HCT116 (cell line): ENCODE measurements around the gene SLCO4A1. TPM values are rescaled to one million over a fixed set of nuclear protein-coding genes. Genes with fewer than 3 reads are reported as not detected.

Experiments
- ATAC-seq: fragments of 200-7000 bp; cut with Tn5 transposase; 2 replicates; pipeline ENCODE4 v1.9.1; 2020; ENCODE audit warnings: mild to moderate bottlenecking, moderate library complexity
- BruUV-seq: library from RNA; stranded (reverse); fragments of 400-500 nt; replicated peaks from 2 replicates; lab custom pipeline; 2021; lab: Mats Ljungman, UMichigan
- CTCF ChIA-PET: fragments of 300-600 bp; sonication (Branson Sonifier 250); formaldehyde crosslinking; loops from one replicate; lab custom pipeline; 2021; ENCODE audit warnings: antibody characterized with exemption; lab: Charles Lee
- POLR2A ChIA-PET: fragments of 300-600, 350-600 bp; sonication (Branson Sonifier 250); formaldehyde crosslinking; loops from one replicate; lab custom pipeline; 2021; ENCODE audit warnings: antibody characterized with exemption; lab: Charles Lee
- RAD21 ChIA-PET, 2 experiments: fragments of 300-600 bp; sonication (Branson Sonifier 250); formaldehyde crosslinking; loops; one replicate each; lab custom pipeline; 2023; ENCODE audit warnings: low total read pairs in 2 of 2; ENCODE audit not compliant: uncharacterized antibody in 2 of 2, unreplicated experiment in 2 of 2, low non-redundant PET in 1 of 2; lab: Charles Lee
- DNase-seq: peaks from one replicate; pipeline ENCODE4 v3.0.0-alpha.2; 2010; ENCODE audit warnings: low read depth, low spot score
- H2AFZ ChIP-seq: fragments of 200-600 bp; shearing (Covaris generic), sonication (generic); 2 replicates; pipeline ENCODE4 v1.6.1; 2017; ENCODE audit warnings: low read depth, mixed run types, mixed read lengths, antibody characterized with exemption, low read length; ENCODE audit not compliant: poor library complexity, severe bottlenecking
- H3K27ac ChIP-seq: 2 replicates; pipeline ENCODE4 v1.5.1; 2012; ENCODE audit warnings: low read depth, low read length
- H3K27me3 ChIP-seq: fragments of 200-600 bp; sonication (generic); 2 replicates; pipeline ENCODE4 v1.6.1; 2016; ENCODE audit warnings: mixed run types, low read length, mixed read lengths; ENCODE audit not compliant: insufficient read depth
- H3K36me3 ChIP-seq, 2 experiments: fragments of 200-500 bp in 1 of 2; fragments of 200-600 bp in 1 of 2; sonication (Bioruptor generic) in 1 of 2; sonication (generic) in 1 of 2; 2 replicates each; pipeline versions ENCODE4 v1.5.1 to v1.6.1; 2014 to 2016; ENCODE audit warnings: low read length in 2 of 2, inconsistent platforms in 1 of 2, mixed read lengths in 1 of 2, mixed run types in 1 of 2; ENCODE audit not compliant: insufficient read depth in 2 of 2, control insufficient read depth in 1 of 2
- H3K4me1 ChIP-seq, 2 experiments: fragments of 200-600 bp in 1 of 2; sonication (generic) in 1 of 2; 2 replicates each; pipeline versions ENCODE4 v1.5.1 to v1.6.1; 2012 to 2017; ENCODE audit warnings: low read length in 2 of 2, inconsistent platforms in 1 of 2, mild to moderate bottlenecking in 1 of 2, mixed read lengths in 1 of 2, mixed run types in 1 of 2, moderate library complexity in 1 of 2; ENCODE audit not compliant: insufficient read depth in 2 of 2, control insufficient read depth in 1 of 2
- H3K4me2 ChIP-seq: fragments of 200-600 bp; sonication (generic); 2 replicates; pipeline ENCODE4 v1.6.1; 2017; ENCODE audit warnings: mixed run types, low read length, mixed read lengths
- H3K4me3 ChIP-seq, 2 experiments: fragments of 200-600 bp in 1 of 2; sonication (generic) in 1 of 2; replicated peaks in 1 of 2; 2 replicates each; pipeline ENCODE4 v1.5.1; 2011 to 2016; ENCODE audit warnings: low read length in 2 of 2, control low read depth in 1 of 2, low read depth in 1 of 2, mild to moderate bottlenecking in 1 of 2, mixed read lengths in 1 of 2, mixed run types in 1 of 2
- H3K79me2 ChIP-seq: fragments of 200-600 bp; sonication (generic); 2 replicates; pipeline ENCODE4 v1.6.1; 2017; ENCODE audit warnings: mild to moderate bottlenecking, mixed run types, low read length, moderate library complexity, mixed read lengths; ENCODE audit not compliant: insufficient read depth
- H3K9ac ChIP-seq: fragments of 200-600 bp; sonication (generic); 2 replicates; pipeline ENCODE4 v1.6.1; 2016; ENCODE audit warnings: low read length, mixed read lengths
- H3K9me2 ChIP-seq: fragments of 200-600 bp; sonication (generic), shearing (Covaris generic); 2 replicates; pipeline ENCODE4 v1.6.1; 2017; ENCODE audit warnings: mixed run types, mild to moderate bottlenecking, moderate library complexity; ENCODE audit not compliant: insufficient read depth
- H3K9me3 ChIP-seq, 2 experiments: fragments of 200-500 bp in 1 of 2; fragments of 200-600 bp in 1 of 2; sonication (Bioruptor generic) in 1 of 2; sonication (generic) in 1 of 2; 2 replicates each; pipeline ENCODE4 v1.6.1; 2014 to 2017; ENCODE audit warnings: low read length in 2 of 2, mixed read lengths in 2 of 2, inconsistent platforms in 1 of 2, low read depth in 1 of 2, mild to moderate bottlenecking in 1 of 2, mixed run types in 1 of 2, moderate library complexity in 1 of 2; ENCODE audit not compliant: control insufficient read depth in 1 of 2, insufficient read depth in 1 of 2
- H4K20me1 ChIP-seq: fragments of 200-600 bp; sonication (generic), shearing (Covaris generic); 2 replicates; pipeline ENCODE4 v1.6.1; 2017; ENCODE audit warnings: mixed run types, mild to moderate bottlenecking, moderate library complexity; ENCODE audit not compliant: insufficient read depth
- CBX3 ChIP-seq: IDR thresholded peaks from 2 replicates; pipeline ENCODE4 v1.6.1; 2012; ENCODE audit warnings: low read depth
- CEBPB ChIP-seq: IDR thresholded peaks from 2 replicates; pipeline ENCODE4 v1.6.1; 2012; ENCODE audit warnings: low read depth
- EGR1 ChIP-seq: IDR thresholded peaks from 2 replicates; pipeline ENCODE4 v1.6.1; 2012; ENCODE audit warnings: low read depth
- FOSL1 ChIP-seq: IDR thresholded peaks from 2 replicates; pipeline ENCODE4 v1.6.1; 2012; ENCODE audit warnings: low read depth
- POLR2A ChIP-seq: IDR thresholded peaks from 2 replicates; pipeline ENCODE4 v1.7.0; 2011; ENCODE audit warnings: borderline replicate concordance; ENCODE audit not compliant: insufficient read depth, insufficient read length; ENCODE audit errors: extremely low read depth
- RAD21 ChIP-seq: IDR thresholded peaks from 2 replicates; pipeline ENCODE4 v1.6.1; 2012; ENCODE audit warnings: low read depth, mild to moderate bottlenecking
- SIN3A ChIP-seq: IDR thresholded peaks from 2 replicates; pipeline ENCODE4 v1.6.1; 2012; ENCODE audit warnings: low read depth
- TCF7L2 ChIP-seq: IDR thresholded peaks from 2 replicates; pipeline ENCODE4 v1.7.0; 2011; ENCODE audit warnings: borderline replicate concordance, inconsistent platforms; ENCODE audit not compliant: insufficient read depth, insufficient read length; ENCODE audit errors: extremely low read depth
- YY1 ChIP-seq: IDR thresholded peaks from 2 replicates; pipeline ENCODE4 v1.6.1; 2011; ENCODE audit warnings: low read length, low read depth, moderate library complexity, mild to moderate bottlenecking; ENCODE audit not compliant: insufficient replicate concordance; ENCODE audit errors: extremely low read depth
- intact Hi-C: fragments of 100-400 bp; cut with micrococcal nuclease; formaldehyde crosslinking; loops from 2 replicates; pipeline ENCODE4 v1.10.0; 2022
- total RNA-seq: library from RNA; stranded (reverse); gene quantifications from one replicate; pipeline ENCODE4 v1.2.1, GENCODE V29; 2021; ENCODE audit not compliant: unreplicated experiment
- TF ChIP-seq, protein P1 (sequence below): IDR thresholded peaks from 2 replicates; pipeline ENCODE4 v1.6.1; 2012
- TF ChIP-seq, protein P2 (sequence below): IDR thresholded peaks from 2 replicates; pipeline ENCODE4 v1.6.1; 2012
- TF ChIP-seq, protein P3 (sequence below): IDR thresholded peaks from 2 replicates; pipeline ENCODE4 v1.6.1; 2012; ENCODE audit warnings: low read depth

The SLCO4A1 gene
- total RNA-seq, 1 experiment from 2014 or later: 107 TPM

DNA sequence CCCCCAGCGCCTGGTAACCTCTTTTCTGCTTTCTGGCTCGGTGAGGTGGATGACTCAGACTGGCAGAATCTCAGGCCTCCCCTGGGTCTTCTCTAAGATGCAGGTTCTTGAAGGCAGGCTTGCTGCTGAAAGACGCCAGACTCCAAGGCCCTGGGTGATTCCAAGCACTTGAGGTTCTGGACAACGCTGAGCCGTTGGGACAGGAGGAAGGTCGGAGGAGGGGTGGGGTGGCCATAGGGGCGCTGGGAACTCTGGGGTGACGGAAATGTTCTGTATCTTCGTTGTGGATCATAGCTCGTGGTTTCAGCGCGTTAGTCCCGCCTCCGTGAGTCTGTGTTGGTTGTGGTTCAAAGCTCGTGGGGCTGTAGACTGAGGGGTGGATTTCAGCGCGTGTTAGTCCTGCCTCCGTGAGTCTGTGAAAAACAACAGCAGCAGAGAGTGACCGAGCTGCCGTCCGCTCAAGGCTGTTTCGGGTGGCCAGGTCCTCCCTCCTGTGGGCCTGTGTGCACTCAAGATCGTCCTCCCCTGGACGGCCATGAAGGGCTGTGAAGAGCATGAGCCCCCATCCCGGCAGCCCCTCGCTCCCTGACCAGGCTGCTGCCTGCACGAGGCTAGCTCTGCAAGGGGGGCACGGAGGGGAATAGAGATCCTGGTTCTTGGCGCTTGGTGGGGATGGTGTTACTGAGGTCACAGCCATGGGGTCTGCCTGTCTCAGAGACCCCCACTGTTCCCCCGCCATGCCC lies 74.1 kb downstream of the SLCO4A1 start:
- H3K9ac ChIP-seq: peak overlapping the region; percentile 20
- DNase-seq: no peak
- POLR2A ChIA-PET: interaction anchor here (1.7 kb wide), 1 partner anchor 12 kb away, joined by 4 read pairs; no protein-coding TSS in a partner anchor
- H3K27me3 ChIP-seq: no peaks in the 10 kb centered on the region
- ATAC-seq: peak; percentile 3; the same call in 1 of the 2 replicates
- TF ChIP-seq, protein P1, sequence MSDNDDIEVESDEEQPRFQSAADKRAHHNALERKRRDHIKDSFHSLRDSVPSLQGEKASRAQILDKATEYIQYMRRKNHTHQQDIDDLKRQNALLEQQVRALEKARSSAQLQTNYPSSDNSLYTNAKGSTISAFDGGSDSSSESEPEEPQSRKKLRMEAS: no peak
- TF ChIP-seq SIN3A: no peak
- TF ChIP-seq CEBPB: no peak
- TF ChIP-seq YY1: no peak
- no peak for TF ChIP-seq FOSL1
- TF ChIP-seq TCF7L2: no peak
- no peak for TF ChIP-seq RAD21
- TF ChIP-seq, protein P2, sequence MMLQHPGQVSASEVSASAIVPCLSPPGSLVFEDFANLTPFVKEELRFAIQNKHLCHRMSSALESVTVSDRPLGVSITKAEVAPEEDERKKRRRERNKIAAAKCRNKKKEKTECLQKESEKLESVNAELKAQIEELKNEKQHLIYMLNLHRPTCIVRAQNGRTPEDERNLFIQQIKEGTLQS: no peak
- TF ChIP-seq CBX3: no peak
- no peak for TF ChIP-seq EGR1
- TF ChIP-seq, protein P3, sequence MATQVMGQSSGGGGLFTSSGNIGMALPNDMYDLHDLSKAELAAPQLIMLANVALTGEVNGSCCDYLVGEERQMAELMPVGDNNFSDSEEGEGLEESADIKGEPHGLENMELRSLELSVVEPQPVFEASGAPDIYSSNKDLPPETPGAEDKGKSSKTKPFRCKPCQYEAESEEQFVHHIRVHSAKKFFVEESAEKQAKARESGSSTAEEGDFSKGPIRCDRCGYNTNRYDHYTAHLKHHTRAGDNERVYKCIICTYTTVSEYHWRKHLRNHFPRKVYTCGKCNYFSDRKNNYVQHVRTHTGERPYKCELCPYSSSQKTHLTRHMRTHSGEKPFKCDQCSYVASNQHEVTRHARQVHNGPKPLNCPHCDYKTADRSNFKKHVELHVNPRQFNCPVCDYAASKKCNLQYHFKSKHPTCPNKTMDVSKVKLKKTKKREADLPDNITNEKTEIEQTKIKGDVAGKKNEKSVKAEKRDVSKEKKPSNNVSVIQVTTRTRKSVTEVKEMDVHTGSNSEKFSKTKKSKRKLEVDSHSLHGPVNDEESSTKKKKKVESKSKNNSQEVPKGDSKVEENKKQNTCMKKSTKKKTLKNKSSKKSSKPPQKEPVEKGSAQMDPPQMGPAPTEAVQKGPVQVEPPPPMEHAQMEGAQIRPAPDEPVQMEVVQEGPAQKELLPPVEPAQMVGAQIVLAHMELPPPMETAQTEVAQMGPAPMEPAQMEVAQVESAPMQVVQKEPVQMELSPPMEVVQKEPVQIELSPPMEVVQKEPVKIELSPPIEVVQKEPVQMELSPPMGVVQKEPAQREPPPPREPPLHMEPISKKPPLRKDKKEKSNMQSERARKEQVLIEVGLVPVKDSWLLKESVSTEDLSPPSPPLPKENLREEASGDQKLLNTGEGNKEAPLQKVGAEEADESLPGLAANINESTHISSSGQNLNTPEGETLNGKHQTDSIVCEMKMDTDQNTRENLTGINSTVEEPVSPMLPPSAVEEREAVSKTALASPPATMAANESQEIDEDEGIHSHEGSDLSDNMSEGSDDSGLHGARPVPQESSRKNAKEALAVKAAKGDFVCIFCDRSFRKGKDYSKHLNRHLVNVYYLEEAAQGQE: no peak
- no peak for TF ChIP-seq POLR2A
- intact Hi-C loops: no loop called here
- RAD21 ChIA-PET: interaction anchor here in 1 of 2 experiments (0.7 kb wide), 1 partner anchor 102 kb away, joined by 3 read pairs; no protein-coding TSS in a partner anchor
- H3K79me2 ChIP-seq: peaks cover 100% of the 10 kb centered on the region
- peak overlapping the region; percentile 37; the same call in 1 of the 2 replicates for H3K4me2 ChIP-seq
- peak overlapping the region; percentile 18 for H3K27ac ChIP-seq
- peaks cover 33 to 99% of the 10 kb centered on the region in 2 experiments; a peak in 3 of 4 replicates for H3K4me1 ChIP-seq
- H3K36me3 ChIP-seq: peaks cover 37 to 97% of the 10 kb centered on the region in 2 experiments
- H4K20me1 ChIP-seq: peaks cover 45% of the 10 kb centered on the region
- no peaks in the 10 kb centered on the region for H3K9me3 ChIP-seq
- no TSS peak for BruUV-seq
- CTCF ChIA-PET: no interaction called here
- no peak overlapping the region for H2AFZ ChIP-seq
- no peaks in the 10 kb centered on the region for H3K9me2 ChIP-seq
- H3K4me3 ChIP-seq: no peak overlapping the region
